MM.1S (cell line): ENCODE measurements around the gene TXNIP.
"Not testable (repeated sequence)": the region's sequence is repeated elsewhere in the genome, so short reads cannot be mapped to it uniquely, and the experiment has no call there.

Experiments used
- DNase-seq: peaks from one replicate; pipeline ENCODE4 v3.0.0-alpha.2; 2015
- H2AFZ ChIP-seq: fragments of 300-600 bp; sonication (generic); 2 replicates; pipeline ENCODE4 v1.6.0; 2016; ENCODE audit warnings: antibody characterized with exemption, low read length
- H3F3A ChIP-seq: fragments of 300-600 bp; sonication (generic); 2 replicates; pipeline ENCODE4 v1.6.1; 2016; ENCODE audit warnings: mild to moderate bottlenecking, antibody characterized with exemption, low read length, moderate library complexity, mixed read lengths; ENCODE audit not compliant: insufficient read depth
- H3K27ac ChIP-seq: fragments of 300-600 bp; sonication (generic); 2 replicates; pipeline ENCODE4 v1.5.1; 2016; ENCODE audit warnings: mild to moderate bottlenecking, low read length
- H3K27me3 ChIP-seq: fragments of 300-600 bp; sonication (generic); replicated peaks from 2 replicates; pipeline ENCODE4 v1.6.0; 2016; ENCODE audit warnings: low read length; ENCODE audit not compliant: insufficient read depth
- H3K36me3 ChIP-seq: fragments of 300-600 bp; sonication (generic); replicated peaks from 2 replicates; pipeline ENCODE4 v1.6.1; 2016; ENCODE audit warnings: mild to moderate bottlenecking, low read length, mixed read lengths; ENCODE audit not compliant: insufficient read depth
- H3K4me1 ChIP-seq: fragments of 300-600 bp; sonication (generic); 2 replicates; pipeline ENCODE4 v1.6.1; 2016; ENCODE audit warnings: low read length, mixed read lengths
- H3K4me2 ChIP-seq: fragments of 300-600 bp; sonication (generic); 2 replicates; pipeline ENCODE4 v1.6.0; 2016; ENCODE audit warnings: low read depth, low read length
- H3K4me3 ChIP-seq: fragments of 300-600 bp; sonication (generic); 2 replicates; pipeline ENCODE4 v1.5.1; 2016; ENCODE audit warnings: low read length, mixed read lengths
- H3K79me2 ChIP-seq: fragments of 300-600 bp; sonication (generic); 2 replicates; pipeline ENCODE4 v1.6.1; 2016; ENCODE audit warnings: mixed run types, low read length, mixed read lengths
- H3K9ac ChIP-seq: fragments of 300-600 bp; sonication (generic); 2 replicates; pipeline ENCODE4 v1.6.1; 2016; ENCODE audit warnings: low read length, mixed read lengths
- H3K9me2 ChIP-seq: fragments of 300-600 bp; sonication (generic); replicated peaks from 2 replicates; pipeline ENCODE4 v1.6.1; 2016; ENCODE audit warnings: mild to moderate bottlenecking, low read length, mixed read lengths; ENCODE audit not compliant: insufficient read depth
- H3K9me3 ChIP-seq: fragments of 300-600 bp; sonication (generic); replicated peaks from 2 replicates; pipeline ENCODE4 v1.6.1; 2016; ENCODE audit warnings: mild to moderate bottlenecking, low read length, mixed read lengths; ENCODE audit not compliant: insufficient read depth
- H4K20me1 ChIP-seq: fragments of 300-600 bp; sonication (generic); 2 replicates; pipeline ENCODE4 v1.6.1; 2016; ENCODE audit warnings: mild to moderate bottlenecking, low read length, moderate library complexity, mixed read lengths; ENCODE audit not compliant: insufficient read depth
- EZH2 ChIP-seq: fragments of 300-600 bp; sonication (generic); optimal IDR thresholded peaks from 2 replicates; pipeline ENCODE3; 2017; ENCODE audit warnings: low read depth, mild to moderate bottlenecking, antibody characterized with exemption, low read length, mixed read lengths
- EZH2phosphoT487 ChIP-seq: fragments of 300-600 bp; sonication (generic); IDR thresholded peaks from 2 replicates; pipeline ENCODE4 v1.6.1; 2018; ENCODE audit warnings: antibody characterized with exemption, low read length
- TF ChIP-seq, protein P1 (sequence below): fragments of 300-600 bp; sonication (generic); IDR thresholded peaks from 2 replicates; pipeline ENCODE4 v1.5.1; 2016; ENCODE audit warnings: antibody characterized with exemption, low read length, mixed read lengths

Gene TXNIP

DNA sequence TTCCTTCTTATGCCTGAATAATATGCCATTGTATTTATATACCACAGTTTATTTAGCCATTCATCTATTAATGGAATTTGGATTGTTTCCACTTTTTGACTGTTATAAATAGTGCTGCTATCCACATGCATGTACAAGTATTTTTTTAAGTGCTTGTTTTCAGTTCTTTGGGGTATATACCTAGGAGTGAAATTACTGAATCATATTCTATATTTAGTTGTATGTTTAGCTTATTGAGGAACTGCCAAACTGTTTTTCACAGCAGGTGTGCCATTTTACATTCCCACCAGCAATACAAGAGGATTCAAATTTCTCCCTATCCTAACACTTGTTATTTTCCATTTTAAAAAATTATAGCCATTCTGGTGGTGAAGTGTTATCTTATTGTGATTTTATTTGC lies 32.7 kb upstream of the TXNIP start:
- Histone ChIP-seq H3K4me1 (peaks cover 19% of the 10 kb centered on the region), H3K27me3 (no peaks in the 10 kb centered on the region), H3K9me3 (no peaks in the 10 kb centered on the region), H3K4me3 (no peak overlapping the region), H3K27ac (no peak overlapping the region), H3K79me2 (no peaks in the 10 kb centered on the region), H3K9me2 (no peaks in the 10 kb centered on the region), H4K20me1 (no peaks in the 10 kb centered on the region), H3K4me2 (peak overlapping the region; percentile 5; the same call in 1 of the 2 replicates), H2AFZ (no peak overlapping the region), H3F3A (peaks cover 5% of the 10 kb centered on the region; the same call in 1 of the 2 replicates), H3K9ac (no peak overlapping the region), H3K36me3 (no peaks in the 10 kb centered on the region)
- TF ChIP-seq EZH2phosphoT487: no peak
- TF ChIP-seq EZH2: no peak
- TF ChIP-seq, protein P1, sequence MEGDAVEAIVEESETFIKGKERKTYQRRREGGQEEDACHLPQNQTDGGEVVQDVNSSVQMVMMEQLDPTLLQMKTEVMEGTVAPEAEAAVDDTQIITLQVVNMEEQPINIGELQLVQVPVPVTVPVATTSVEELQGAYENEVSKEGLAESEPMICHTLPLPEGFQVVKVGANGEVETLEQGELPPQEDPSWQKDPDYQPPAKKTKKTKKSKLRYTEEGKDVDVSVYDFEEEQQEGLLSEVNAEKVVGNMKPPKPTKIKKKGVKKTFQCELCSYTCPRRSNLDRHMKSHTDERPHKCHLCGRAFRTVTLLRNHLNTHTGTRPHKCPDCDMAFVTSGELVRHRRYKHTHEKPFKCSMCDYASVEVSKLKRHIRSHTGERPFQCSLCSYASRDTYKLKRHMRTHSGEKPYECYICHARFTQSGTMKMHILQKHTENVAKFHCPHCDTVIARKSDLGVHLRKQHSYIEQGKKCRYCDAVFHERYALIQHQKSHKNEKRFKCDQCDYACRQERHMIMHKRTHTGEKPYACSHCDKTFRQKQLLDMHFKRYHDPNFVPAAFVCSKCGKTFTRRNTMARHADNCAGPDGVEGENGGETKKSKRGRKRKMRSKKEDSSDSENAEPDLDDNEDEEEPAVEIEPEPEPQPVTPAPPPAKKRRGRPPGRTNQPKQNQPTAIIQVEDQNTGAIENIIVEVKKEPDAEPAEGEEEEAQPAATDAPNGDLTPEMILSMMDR: no peak
- no peak for DNase-seq

DNA sequence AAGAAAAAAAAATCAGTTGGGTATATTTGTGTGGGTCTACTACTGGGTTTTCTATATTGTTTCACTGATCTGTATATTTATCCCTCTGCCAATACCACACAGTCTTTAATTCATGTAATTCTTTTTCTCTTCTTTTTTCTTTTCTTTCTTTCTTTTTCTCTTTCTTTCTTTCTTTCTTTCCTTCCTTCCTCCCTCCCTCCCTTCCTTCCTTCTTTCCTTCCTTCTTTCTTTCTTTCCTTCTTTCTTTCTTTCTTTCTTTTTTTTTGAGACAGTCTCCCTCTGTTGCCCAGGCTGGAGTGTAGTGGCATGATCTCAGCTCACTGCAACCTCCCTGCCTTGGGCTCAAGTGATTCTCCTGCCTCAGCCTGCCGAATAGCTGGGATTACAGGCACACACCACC lies 30.3 kb upstream of the TXNIP start:
- H3K4me3 ChIP-seq, H3K27ac ChIP-seq, H2AFZ ChIP-seq, DNase-seq, H3K4me2 ChIP-seq, H3F3A ChIP-seq, H3K79me2 ChIP-seq, H3K36me3 ChIP-seq, H3K9me2 ChIP-seq, H3K4me1 ChIP-seq, H4K20me1 ChIP-seq, H3K9me3 ChIP-seq, H3K9ac ChIP-seq, H3K27me3 ChIP-seq: not testable (repeated sequence)

DNA sequence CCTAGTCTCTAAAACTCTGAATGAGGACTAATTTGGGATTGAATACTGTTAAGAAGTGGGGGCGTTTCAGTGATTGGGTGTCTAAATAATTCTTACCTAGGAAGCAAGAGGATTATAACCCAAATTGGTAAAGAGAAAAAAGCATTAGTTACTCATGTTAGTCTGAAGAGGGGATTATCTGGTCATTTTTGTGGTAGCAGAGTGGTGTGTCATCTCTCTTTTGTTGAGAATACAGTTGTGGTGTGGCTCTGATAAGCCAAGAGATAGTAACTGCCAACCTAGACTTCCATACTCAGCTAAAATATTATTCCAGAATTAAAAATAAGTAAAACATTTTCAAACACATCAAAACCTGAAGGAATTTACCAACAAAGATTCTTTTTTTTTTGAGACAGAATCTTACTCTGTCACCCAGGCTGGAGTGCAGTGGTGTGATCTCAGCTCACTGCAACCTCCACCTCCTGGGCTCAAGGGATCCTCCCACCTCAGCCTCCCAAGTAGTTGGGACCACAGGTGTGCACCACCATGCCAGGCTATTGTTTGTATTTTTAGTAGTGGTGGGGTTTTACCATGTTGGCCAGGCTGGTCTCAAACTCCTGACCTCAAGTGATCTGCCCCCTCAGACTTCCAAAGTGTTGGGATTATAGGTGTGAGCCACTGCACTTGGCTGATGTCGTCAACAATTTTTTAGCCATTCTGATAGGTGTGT lies 29.6 kb upstream of the TXNIP start:
- DNase-seq, H3K9me3 ChIP-seq, H3K79me2 ChIP-seq, H3K4me3 ChIP-seq, H3K9me2 ChIP-seq, H3K4me1 ChIP-seq, H2AFZ ChIP-seq, H3K9ac ChIP-seq, H3K27me3 ChIP-seq, H3K4me2 ChIP-seq, H3K27ac ChIP-seq, H3K36me3 ChIP-seq, H4K20me1 ChIP-seq, H3F3A ChIP-seq: not testable (repeated sequence)

DNA sequence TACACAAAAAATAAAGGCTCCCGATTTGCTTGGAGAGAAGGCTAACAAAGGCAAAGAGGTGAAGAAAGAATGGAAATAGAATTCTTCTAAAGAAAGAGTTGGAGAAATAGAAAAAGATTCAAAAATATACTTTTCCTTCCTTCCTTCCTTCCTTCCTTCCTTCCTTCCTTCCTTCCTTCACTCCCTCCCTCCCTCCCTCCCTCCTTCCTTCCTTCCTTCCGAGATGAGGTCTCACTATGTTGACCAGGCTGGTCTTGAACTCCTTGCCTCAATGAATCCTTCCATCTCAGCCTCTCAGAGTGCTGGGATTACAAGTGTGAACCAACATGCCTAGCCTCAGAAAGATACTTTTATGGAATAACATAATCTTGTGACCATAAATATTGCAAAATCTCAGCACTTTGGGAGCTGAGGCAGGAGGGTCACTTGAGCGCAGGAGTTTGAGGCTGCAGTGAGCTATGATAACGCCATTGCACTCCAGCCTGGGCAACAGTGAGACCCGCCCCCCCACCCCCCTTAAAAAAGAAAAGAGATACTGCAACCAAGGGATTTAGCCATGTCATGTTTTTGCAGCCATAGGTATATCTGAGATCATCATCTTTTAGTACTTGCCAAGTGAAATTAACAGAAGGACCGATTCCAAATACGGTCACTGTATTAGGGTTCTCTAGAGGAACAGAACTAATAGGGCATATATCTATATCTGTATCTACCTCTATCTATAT lies 26.2 kb upstream of the TXNIP start:
- TF ChIP-seq EZH2phosphoT487 (no peak), EZH2 (no peak)
- TF ChIP-seq, protein P1: no peak
- Histone ChIP-seq H3K9ac (no peak overlapping the region), H3F3A (no peaks in the 10 kb centered on the region), H3K27me3 (peaks cover 23% of the 10 kb centered on the region), H3K4me3 (no peak overlapping the region), H3K9me3 (no peaks in the 10 kb centered on the region), H2AFZ (no peak overlapping the region), H3K9me2 (no peaks in the 10 kb centered on the region), H3K36me3 (no peaks in the 10 kb centered on the region), H3K27ac (no peak overlapping the region), H3K79me2 (no peaks in the 10 kb centered on the region), H3K4me1 (no peaks in the 10 kb centered on the region), H3K4me2 (no peak overlapping the region), H4K20me1 (no peaks in the 10 kb centered on the region)
- no peak for DNase-seq
